HG02571 (cell line): ENCODE results near the gene TRMO.

Experiments
- ATAC-seq: cut with Tn5 transposase; IDR thresholded peaks from one replicate; pipeline ENCODE4 v1.9.1; 2021; ENCODE audit warnings: mild to moderate bottlenecking, moderate library complexity; ENCODE audit not compliant: unreplicated experiment

Gene TRMO

GRCh38 chr9:97860451-97861147 is 61.7 kb downstream of the TRMO start:
- ATAC-seq, result no peak

- no peak for ATAC-seq
Observed at GRCh38 chr9:97859346-97859745, 63.0 kb downstream of the TRMO start.

- ATAC-seq, result no peak
Observed at GRCh38 chr9:97858826-97859225, 63.5 kb downstream of the TRMO start.

DNA sequence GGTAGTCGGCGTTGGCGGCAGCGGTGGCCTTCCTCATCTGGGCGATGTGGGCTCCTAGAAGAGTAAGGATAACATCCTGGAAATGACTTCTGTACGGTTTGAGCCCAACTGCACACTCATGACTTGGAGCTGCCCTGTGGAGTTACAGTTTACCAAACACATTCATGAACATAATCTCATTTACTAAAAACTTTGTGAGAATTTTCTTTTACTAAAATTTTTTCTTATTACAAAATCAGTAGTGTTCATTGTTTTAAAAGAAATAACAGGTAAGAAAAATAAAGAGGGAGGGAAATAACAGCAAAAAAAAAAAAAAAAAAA is 63.9 kb downstream of the TRMO start:
- no peak for ATAC-seq

DNA sequence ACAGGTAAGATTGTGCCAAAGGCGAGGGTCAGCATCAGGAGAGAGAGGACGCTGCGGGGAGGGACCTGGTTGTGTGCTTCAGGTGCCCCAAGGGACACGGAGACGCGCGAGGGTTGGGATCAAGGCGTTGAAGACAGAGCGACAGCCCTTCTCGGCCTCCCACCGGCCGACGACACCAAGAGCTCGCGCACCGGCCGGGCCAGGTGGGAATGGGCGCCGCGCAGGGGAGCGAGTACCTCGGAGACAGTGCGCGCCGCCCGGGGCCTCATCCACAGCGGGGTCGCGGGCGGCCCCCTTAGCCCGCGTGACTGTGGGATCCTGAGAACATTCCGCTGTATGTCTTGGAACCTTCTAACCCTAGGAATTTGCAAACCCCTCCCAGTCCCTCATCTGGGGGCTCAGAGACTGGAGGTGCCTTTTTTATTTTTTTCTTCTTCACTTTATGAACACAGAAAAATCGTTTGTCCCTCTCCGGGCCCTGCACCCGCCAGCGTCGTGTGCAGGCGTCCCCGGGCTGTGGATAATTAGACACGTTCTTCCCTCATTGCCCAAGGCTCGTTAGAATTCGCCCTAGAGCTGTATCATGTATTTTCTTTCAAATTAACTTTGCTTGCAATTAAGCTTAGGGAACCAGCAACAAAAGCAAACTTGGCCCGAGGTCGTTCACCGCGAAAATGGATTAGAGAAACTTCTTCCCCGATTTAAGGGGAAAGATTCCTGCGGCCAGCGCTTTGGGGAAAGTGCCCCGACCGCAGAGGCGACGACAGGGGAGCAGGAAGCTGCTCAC is 64.5 kb downstream of the TRMO start:
- no peak for ATAC-seq

DNA sequence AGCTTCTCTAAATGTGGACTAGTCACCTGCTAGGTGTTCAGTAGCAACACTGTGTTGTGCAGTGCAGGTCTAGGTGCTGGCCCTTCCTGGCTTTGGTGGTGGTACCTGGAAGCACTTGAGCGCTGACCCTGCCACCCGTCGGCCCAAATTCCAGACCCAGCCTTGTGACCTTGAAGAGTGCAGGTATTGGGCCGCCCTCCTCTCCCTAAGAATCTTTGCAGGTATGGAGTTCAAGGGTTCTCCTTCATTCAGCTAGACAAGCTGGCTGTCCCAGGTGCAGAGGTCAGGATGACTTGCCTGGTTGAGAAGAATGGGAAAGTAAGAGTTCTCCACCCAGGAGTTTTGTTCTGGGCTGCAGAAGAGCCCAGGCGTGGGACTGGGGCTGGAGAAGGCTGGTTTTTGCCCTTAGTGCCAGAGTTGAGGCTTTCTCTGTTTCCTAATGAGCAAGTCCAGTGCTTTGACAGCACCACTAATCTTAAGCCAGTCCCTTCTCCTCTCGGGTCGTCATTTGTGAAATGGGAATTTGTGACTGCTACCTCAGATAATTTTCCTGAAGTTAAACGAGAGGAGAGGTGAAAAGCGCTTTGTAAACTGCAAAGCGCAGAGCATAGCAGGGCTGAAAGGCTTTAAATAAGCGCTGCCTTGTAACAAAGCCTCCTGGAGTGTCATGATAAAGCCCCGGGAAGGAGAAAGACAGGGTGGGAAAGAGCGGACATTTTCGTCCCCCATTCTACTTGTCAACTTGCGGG is 65.3 kb downstream of the TRMO start:
- no peak for ATAC-seq

- ATAC-seq, result no peak
Observed at GRCh38 chr9:97855899-97856298, 66.4 kb downstream of the TRMO start.

- no peak for ATAC-seq
Observed at GRCh38 chr9:97855486-97855875, 66.8 kb downstream of the TRMO start.

DNA sequence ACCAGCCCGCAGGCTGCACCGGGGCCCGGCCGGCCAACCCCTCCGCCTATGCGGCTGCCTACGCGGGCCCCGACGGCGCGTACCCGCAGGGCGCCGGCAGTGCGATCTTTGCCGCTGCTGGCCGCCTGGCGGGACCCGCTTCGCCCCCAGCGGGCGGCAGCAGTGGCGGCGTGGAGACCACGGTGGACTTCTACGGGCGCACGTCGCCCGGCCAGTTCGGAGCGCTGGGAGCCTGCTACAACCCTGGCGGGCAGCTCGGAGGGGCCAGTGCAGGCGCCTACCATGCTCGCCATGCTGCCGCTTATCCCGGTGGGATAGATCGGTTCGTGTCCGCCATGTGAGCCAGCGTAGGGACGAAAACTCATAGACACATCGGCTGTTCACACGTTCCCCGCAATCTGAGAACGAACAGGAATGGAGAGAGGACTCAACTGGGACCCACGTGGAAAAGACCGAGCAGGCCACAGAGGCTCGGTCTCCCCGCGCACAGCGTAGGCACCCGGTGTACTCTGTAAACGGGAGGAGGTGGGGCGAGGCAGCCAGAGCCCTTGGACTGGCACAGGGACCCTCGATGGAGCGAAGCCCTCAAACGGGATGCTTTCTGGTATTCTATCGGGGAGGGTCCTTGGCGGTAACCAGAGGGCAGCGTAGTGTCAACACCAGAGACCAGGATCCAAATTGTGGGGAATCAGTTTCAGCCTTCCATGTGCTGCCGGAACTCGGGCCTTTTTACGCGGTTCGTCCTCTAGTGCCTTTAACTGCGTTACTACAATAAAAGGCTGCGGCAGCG is 67.4 kb downstream of the TRMO start:
- no peak for ATAC-seq
